ENCODE measurements around the gene NHLRC2. TPM values are rescaled to one million over a fixed set of nuclear protein-coding genes. Genes with fewer than 3 reads are reported as not detected.

NHLRC2 gene
- polyA plus RNA-seq, 1 donor from 2014 or later, result 13.0 TPM

DNA sequence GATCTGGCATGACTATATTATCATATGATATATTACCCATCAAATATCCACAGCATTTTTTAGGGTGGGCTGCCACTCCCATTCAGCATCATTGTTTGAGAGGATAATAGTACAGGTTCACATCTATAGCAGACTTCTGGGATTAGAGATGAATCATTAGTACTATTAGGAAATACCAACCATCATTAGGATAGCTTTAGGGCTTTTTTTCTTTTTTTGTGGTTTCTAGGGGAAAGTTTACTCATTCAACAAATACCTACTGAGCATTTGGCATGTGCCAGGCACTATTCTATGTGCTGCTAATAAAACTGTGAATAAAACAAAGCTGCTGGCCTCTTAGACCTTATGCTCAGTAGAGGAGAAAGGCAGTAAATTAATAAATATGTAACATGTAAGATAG lies 40.6 kb downstream of the NHLRC2 start:
- Histone ChIP-seq H3K4me2 (ENCODE audit: low read length) (no peak overlapping the region), H3F3A (ENCODE audit: insufficient read depth, low read length, poor library complexity, severe bottlenecking) (no peaks in the 10 kb centered on the region), H2AFZ (ENCODE audit: low read depth, low read length) (no peak overlapping the region), H3K9me3 (ENCODE audit: low read length) (peaks cover 7% of the 10 kb centered on the region), H3K79me2 (replicated peaks; ENCODE audit: insufficient read depth, low read length) (no peaks in the 10 kb centered on the region), H4K20me1 (ENCODE audit: insufficient read depth) (no peaks in the 10 kb centered on the region), H3K36me3 (ENCODE audit: insufficient read depth, low read length) (no peaks in the 10 kb centered on the region), H3K27me3 (ENCODE audit: insufficient read depth, low read depth, low read length) (no peaks in the 10 kb centered on the region), H3K9me2 (ENCODE audit: insufficient read depth, low read length) (no peaks in the 10 kb centered on the region), H3K9ac (ENCODE audit: low read length) (no peak overlapping the region), H3K27ac (ENCODE audit: low read length) (no peak overlapping the region), H3K4me3 (ENCODE audit: low read length) (no peak overlapping the region)
- TF ChIP-seq TAF1 (IDR thresholded peaks at IDR 0.05; ENCODE audit: low read depth), result no peak
- no peak for TF ChIP-seq POLR2AphosphoS5 (IDR thresholded peaks at IDR 0.05)
- TF ChIP-seq EP300 (conservative IDR thresholded peaks at IDR 0.05; ENCODE audit: poor library complexity, severe bottlenecking), result no peak
- no peak for TF ChIP-seq REST (IDR thresholded peaks at IDR 0.05; ENCODE audit: borderline replicate concordance)
- no peak for TF ChIP-seq MXI1 (conservative IDR thresholded peaks at IDR 0.05; ENCODE audit: poor library complexity, severe bottlenecking)
- no peak for TF ChIP-seq CTCF (IDR thresholded peaks at IDR 0.05; ENCODE audit: poor library complexity, severe bottlenecking)

DNA sequence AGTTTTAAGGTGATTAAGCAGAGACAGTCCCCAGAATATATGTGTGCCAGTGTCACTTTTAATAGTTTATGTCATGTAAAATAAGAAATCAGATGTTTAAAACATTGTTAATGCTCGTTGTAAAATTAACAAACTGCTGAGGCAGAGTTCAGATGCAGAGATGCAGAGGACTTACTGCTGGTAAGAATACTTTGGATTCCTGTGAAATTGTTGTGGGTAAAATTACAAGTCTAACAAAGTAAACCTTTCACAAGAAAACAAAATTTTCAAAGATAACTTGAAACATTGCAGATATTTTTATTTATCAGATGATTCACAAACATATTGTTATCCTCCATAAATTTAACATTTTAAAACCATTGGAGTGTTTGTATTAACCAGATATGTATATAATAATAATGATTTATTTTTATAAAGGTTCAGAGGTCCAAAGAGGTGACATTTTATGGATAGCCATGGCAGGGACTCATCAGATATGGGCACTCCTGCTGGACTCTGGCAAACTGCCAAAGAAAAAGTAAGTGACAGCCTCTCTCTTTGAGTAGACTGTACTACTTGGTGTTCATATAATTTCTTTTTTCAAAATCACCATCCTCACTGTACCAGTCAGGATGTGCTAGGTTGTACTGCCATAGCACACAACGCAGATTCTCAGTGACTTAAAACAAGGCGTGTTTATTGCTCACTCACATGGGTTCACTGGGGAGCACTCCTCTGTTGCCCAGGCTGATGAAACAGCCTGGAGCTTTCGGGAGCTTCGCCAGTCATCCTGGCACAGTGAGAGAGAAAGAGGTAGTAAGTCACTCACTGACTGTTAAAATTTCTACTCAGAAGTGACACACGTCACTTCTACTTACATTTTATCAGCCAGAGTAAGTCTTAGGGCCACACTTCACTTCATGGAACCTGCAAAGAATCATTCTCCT lies 43.5 kb downstream of the NHLRC2 start:
- Histone ChIP-seq H3F3A (ENCODE audit: insufficient read depth, low read length, poor library complexity, severe bottlenecking) (no peaks in the 10 kb centered on the region), H4K20me1 (ENCODE audit: insufficient read depth) (no peaks in the 10 kb centered on the region), H3K36me3 (ENCODE audit: insufficient read depth, low read length) (no peaks in the 10 kb centered on the region), H3K9me2 (ENCODE audit: insufficient read depth, low read length) (no peaks in the 10 kb centered on the region), H3K4me3 (ENCODE audit: low read length) (no peak overlapping the region), H3K9me3 (ENCODE audit: low read length) (no peaks in the 10 kb centered on the region), H2AFZ (ENCODE audit: low read depth, low read length) (no peak overlapping the region), H3K27me3 (ENCODE audit: insufficient read depth, low read depth, low read length) (no peaks in the 10 kb centered on the region), H3K79me2 (replicated peaks; ENCODE audit: insufficient read depth, low read length) (no peaks in the 10 kb centered on the region), H3K9ac (ENCODE audit: low read length) (no peak overlapping the region), H3K4me2 (ENCODE audit: low read length) (no peak overlapping the region), H3K27ac (ENCODE audit: low read length) (no peak overlapping the region)
- TF ChIP-seq CTCF (IDR thresholded peaks at IDR 0.05; ENCODE audit: poor library complexity, severe bottlenecking), result no peak
- TF ChIP-seq SMC3 (conservative IDR thresholded peaks at IDR 0.05; ENCODE audit: poor library complexity), result no peak
- no peak for TF ChIP-seq RAD21 (conservative IDR thresholded peaks at IDR 0.05)
- no peak for TF ChIP-seq EZH2 (IDR thresholded peaks at IDR 0.05; ENCODE audit: borderline replicate concordance, insufficient read depth, low read length, poor library complexity, severe bottlenecking)
- no peak for TF ChIP-seq TAF1 (IDR thresholded peaks at IDR 0.05; ENCODE audit: low read depth)
- TF ChIP-seq REST (IDR thresholded peaks at IDR 0.05; ENCODE audit: borderline replicate concordance), result no peak
- no peak for TF ChIP-seq MXI1 (conservative IDR thresholded peaks at IDR 0.05; ENCODE audit: poor library complexity, severe bottlenecking)
- TF ChIP-seq EP300 (conservative IDR thresholded peaks at IDR 0.05; ENCODE audit: poor library complexity, severe bottlenecking), result no peak
- TF ChIP-seq POLR2AphosphoS5 (IDR thresholded peaks at IDR 0.05), result no peak

Data from neural cell (in vitro differentiated cells).